GM12878 (cell line): Measurements from ENCODE around the gene TAX1BP1. TPM values are rescaled to one million over a fixed set of nuclear protein-coding genes. Genes with fewer than 3 reads are reported as not detected.

Source experiments
- BACH1 ChIP-seq: fragments of 450-650 bp; IDR thresholded peaks from 2 replicates; pipeline ENCODE4 v1.6.1; 2017; ENCODE audit warnings: mild to moderate bottlenecking, borderline replicate concordance
- BHLHE40 ChIP-seq, 2 experiments: fragments of 450-650 bp in 1 of 2; IDR thresholded peaks; 2 replicates each; pipeline ENCODE4 v1.6.1; 2011 to 2017; ENCODE audit warnings: low read depth in 2 of 2, borderline replicate concordance in 1 of 2, improper control_type of control experiment in 1 of 2, low read length in 1 of 2, mild to moderate bottlenecking in 1 of 2
- BMI1 ChIP-seq: fragments of 450-650 bp; IDR thresholded peaks from 2 replicates; pipeline ENCODE4 v1.6.1; 2016; ENCODE audit warnings: mild to moderate bottlenecking, moderate library complexity, borderline replicate concordance
- CHD2 ChIP-seq: IDR thresholded peaks from 2 replicates; pipeline ENCODE4 v1.6.1; 2011; ENCODE audit warnings: low read depth, low read length, improper control_type of control experiment, borderline replicate concordance
- EP300 ChIP-seq, 2 experiments: fragments of 150-350 bp in 1 of 2; IDR thresholded peaks; 2 replicates each; pipeline ENCODE4 v1.6.1; 2011 to 2012; ENCODE audit warnings: low read depth in 2 of 2, low read length in 2 of 2, borderline replicate concordance in 1 of 2, improper control_type of control experiment in 1 of 2, inconsistent platforms in 1 of 2; ENCODE audit not compliant: control insufficient read depth in 1 of 2
- FOXM1 ChIP-seq: IDR thresholded peaks from 2 replicates; pipeline ENCODE4 v1.6.1; 2012; ENCODE audit warnings: low read depth, mild to moderate bottlenecking, inconsistent platforms, low read length, moderate library complexity
- GABPA ChIP-seq: IDR thresholded peaks from 2 replicates; pipeline ENCODE4 v1.6.1; 2014; ENCODE audit warnings: antibody characterized with exemption, low read depth, mild to moderate bottlenecking, inconsistent platforms
- MEF2B ChIP-seq: fragments of 450-650 bp; IDR thresholded peaks from 2 replicates; pipeline ENCODE4 v1.6.1; 2018; ENCODE audit warnings: mild to moderate bottlenecking, moderate library complexity; ENCODE audit not compliant: partially characterized antibody, poor library complexity, severe bottlenecking
- MYB ChIP-seq: fragments of 150-350 bp; IDR thresholded peaks from 2 replicates; pipeline ENCODE4 v1.6.1; 2014; ENCODE audit warnings: mild to moderate bottlenecking, low read depth, low read length, borderline replicate concordance
- NFYA ChIP-seq: IDR thresholded peaks from 2 replicates; pipeline ENCODE4 v1.6.1; 2011; ENCODE audit warnings: low read depth, mild to moderate bottlenecking, low read length, improper control_type of control experiment, borderline replicate concordance
- NR2C1 ChIP-seq: fragments of 450-650 bp; IDR thresholded peaks from 2 replicates; pipeline ENCODE4 v1.6.1; 2017; ENCODE audit warnings: antibody characterized with exemption, mild to moderate bottlenecking, moderate library complexity
- PAX5 ChIP-seq: IDR thresholded peaks from 2 replicates; pipeline ENCODE4 v1.6.1; 2011; ENCODE audit warnings: low read depth, low read length, borderline replicate concordance
- PAX8 ChIP-seq: fragments of 450-650 bp; IDR thresholded peaks from 2 replicates; pipeline ENCODE4 v1.6.1; 2017; ENCODE audit warnings: mild to moderate bottlenecking, moderate library complexity
- RUNX3 ChIP-seq: IDR thresholded peaks from 2 replicates; pipeline ENCODE4 v1.6.1; 2012; ENCODE audit warnings: low read length, inconsistent platforms
- SIX5 ChIP-seq: IDR thresholded peaks from 2 replicates; pipeline ENCODE4 v1.6.1; 2011; ENCODE audit warnings: mild to moderate bottlenecking, low read depth, low read length, moderate library complexity; ENCODE audit not compliant: severe bottlenecking
- SRF ChIP-seq, 2 experiments: IDR thresholded peaks; 2 replicates each; pipeline ENCODE4 v1.6.1; 2011; ENCODE audit warnings: low read depth in 2 of 2, low read length in 2 of 2, mild to moderate bottlenecking in 1 of 2, moderate library complexity in 1 of 2
- TAF1 ChIP-seq: IDR thresholded peaks from 2 replicates; pipeline ENCODE4 v1.6.1; 2011; ENCODE audit warnings: mild to moderate bottlenecking, low read depth, low read length, borderline replicate concordance
- TBL1XR1 ChIP-seq: IDR thresholded peaks from 2 replicates; pipeline ENCODE4 v1.6.1; 2012; ENCODE audit warnings: low read depth, low read length, improper control_type of control experiment
- TCF7 ChIP-seq: IDR thresholded peaks from 2 replicates; pipeline ENCODE4 v1.6.1; 2014; ENCODE audit warnings: antibody characterized with exemption, borderline replicate concordance
- ZBED1 ChIP-seq: IDR thresholded peaks from 2 replicates; pipeline ENCODE4 v1.6.1; 2016; ENCODE audit warnings: borderline replicate concordance
- ZBTB11 ChIP-seq: fragments of 450-650 bp; formaldehyde crosslinking; IDR thresholded peaks from 2 replicates; pipeline ENCODE4 v1.5.0; 2022; ENCODE audit warnings: mild to moderate bottlenecking, missing genetic modification characterization
- ZNF207 ChIP-seq: fragments of 450-650 bp; IDR thresholded peaks from 2 replicates; pipeline ENCODE4 v1.6.1; 2014; ENCODE audit warnings: antibody characterized with exemption, mild to moderate bottlenecking, borderline replicate concordance
- ZNF24 ChIP-seq: fragments of 450-650 bp; IDR thresholded peaks from 2 replicates; pipeline ENCODE4 v1.6.1; 2017; ENCODE audit warnings: antibody characterized with exemption, mild to moderate bottlenecking
- ZNF622 ChIP-seq: fragments of 450-650 bp; IDR thresholded peaks from 2 replicates; pipeline ENCODE4 v1.6.1; 2017; ENCODE audit warnings: mild to moderate bottlenecking, inconsistent platforms
- polyA plus RNA-seq, 11 experiments: library from polyadenylated mRNA; depleted of rRNA in 4 of 11; unstranded in 6 of 11; stranded (reverse) in 5 of 11; fragments of >200 nt; fragmentation: Nextera tagmentation in 4 of 11; fragmentation: Illumina TruSeq in 1 of 11; extraction: Ambion mirVana in 4 of 11; extraction: Trizol in 1 of 11; gene quantifications; 1 replicate in 1 of 11; 2 replicates in 10 of 11; pipeline versions ENCODE4 v1.2.1 to v1.2.3, GENCODE V29; 2011 to 2016; ENCODE audit warnings: inconsistent platforms in 2 of 11, missing spikeins in 2 of 11, low read depth in 1 of 11
- total RNA-seq, 4 experiments: library from RNA; depleted of rRNA in 3 of 4; stranded (reverse); fragments of >200 nt in 3 of 4; fragmentation: Illumina TruSeq in 1 of 4; extraction: Trizol in 1 of 4; gene quantifications; 2 replicates each; pipeline versions ENCODE4 v1.2.1 to v1.2.3, GENCODE V29; 2013 to 2021
- TF ChIP-seq, protein P1 (sequence below): IDR thresholded peaks from 2 replicates; pipeline ENCODE4 v1.6.1; 2011; ENCODE audit warnings: borderline replicate concordance, low read depth, mild to moderate bottlenecking, moderate library complexity, low read length; ENCODE audit not compliant: insufficient read depth, poor library complexity, severe bottlenecking
- TF ChIP-seq, protein P2 (sequence below): fragments of 150-350 bp; IDR thresholded peaks from 2 replicates; pipeline ENCODE4 v1.6.1; 2014; ENCODE audit warnings: mild to moderate bottlenecking, low read depth, low read length

TAX1BP1 gene
- total and polyA plus RNA-seq, 10 of the 15 experiments (the other 5 are each of a cell fraction or from before 2014, with no cell fraction given) = 30.8 to 105 (median 52.0) TPM

GRCh38 chr7:27739909-27740448, at the start of gene TAX1BP1 (continued):
- TF ChIP-seq, protein P1, sequence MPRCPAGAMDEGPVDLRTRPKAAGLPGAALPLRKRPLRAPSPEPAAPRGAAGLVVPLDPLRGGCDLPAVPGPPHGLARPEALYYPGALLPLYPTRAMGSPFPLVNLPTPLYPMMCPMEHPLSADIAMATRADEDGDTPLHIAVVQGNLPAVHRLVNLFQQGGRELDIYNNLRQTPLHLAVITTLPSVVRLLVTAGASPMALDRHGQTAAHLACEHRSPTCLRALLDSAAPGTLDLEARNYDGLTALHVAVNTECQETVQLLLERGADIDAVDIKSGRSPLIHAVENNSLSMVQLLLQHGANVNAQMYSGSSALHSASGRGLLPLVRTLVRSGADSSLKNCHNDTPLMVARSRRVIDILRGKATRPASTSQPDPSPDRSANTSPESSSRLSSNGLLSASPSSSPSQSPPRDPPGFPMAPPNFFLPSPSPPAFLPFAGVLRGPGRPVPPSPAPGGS = no peak
- TF ChIP-seq SIX5 = no peak
- TF ChIP-seq TBL1XR1 = peak; percentile 23; the same call in 1 of the 2 replicates
- no peak for TF ChIP-seq BMI1
- TF ChIP-seq CHD2 = no peak
- TF ChIP-seq GABPA = peak; percentile 90
- TF ChIP-seq FOXM1 = no peak
- no peak for TF ChIP-seq ZNF622
- TF ChIP-seq TAF1 = peak; percentile 88
- no peak for TF ChIP-seq ZNF207
- peak; percentile 51; the same call in 1 of the 2 replicates for TF ChIP-seq ZBTB11 (CRISPR knock-in tag)
- TF ChIP-seq PAX8 = no peak
- no peak for TF ChIP-seq NFYA
- TF ChIP-seq RUNX3 = no peak; the same call in none of the 2 replicates
- no peak for TF ChIP-seq MEF2B
- no peak for TF ChIP-seq EP300 (IDR thresholded peaks at IDR 0.05; ENCODE audit: borderline replicate concordance in 1 of 2, control insufficient read depth in 1 of 2, low read depth in 2 of 2, low read length in 2 of 2)
- TF ChIP-seq ZBED1 = no peak
- TF ChIP-seq, protein P2, sequence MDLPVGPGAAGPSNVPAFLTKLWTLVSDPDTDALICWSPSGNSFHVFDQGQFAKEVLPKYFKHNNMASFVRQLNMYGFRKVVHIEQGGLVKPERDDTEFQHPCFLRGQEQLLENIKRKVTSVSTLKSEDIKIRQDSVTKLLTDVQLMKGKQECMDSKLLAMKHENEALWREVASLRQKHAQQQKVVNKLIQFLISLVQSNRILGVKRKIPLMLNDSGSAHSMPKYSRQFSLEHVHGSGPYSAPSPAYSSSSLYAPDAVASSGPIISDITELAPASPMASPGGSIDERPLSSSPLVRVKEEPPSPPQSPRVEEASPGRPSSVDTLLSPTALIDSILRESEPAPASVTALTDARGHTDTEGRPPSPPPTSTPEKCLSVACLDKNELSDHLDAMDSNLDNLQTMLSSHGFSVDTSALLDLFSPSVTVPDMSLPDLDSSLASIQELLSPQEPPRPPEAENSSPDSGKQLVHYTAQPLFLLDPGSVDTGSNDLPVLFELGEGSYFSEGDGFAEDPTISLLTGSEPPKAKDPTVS = no peak
- TF ChIP-seq SRF (IDR thresholded peaks at IDR 0.05; ENCODE audit: low read depth in 2 of 2, low read length in 2 of 2) = no peak
- no peak for TF ChIP-seq NR2C1
- peak; percentile 58; the same call in 1 of the 2 replicates for TF ChIP-seq BACH1
- no peak for TF ChIP-seq ZNF24
- peak; percentile 65; the same call in 1 of the 2 replicates for TF ChIP-seq PAX5
- no peak for TF ChIP-seq TCF7
- TF ChIP-seq BHLHE40 (IDR thresholded peaks at IDR 0.05; ENCODE audit: borderline replicate concordance in 1 of 2, low read depth in 2 of 2, low read length in 1 of 2) = peak in 1 of 2 experiments; percentile 44; a peak in 1 of 4 replicates
- TF ChIP-seq MYB = no peak
